GM21515 (cell line): ENCODE data around the gene CYP3A4.
A peak's percentile ranks its signal among the peaks of the same experiment; 100 is the strongest.
"Not testable (repeated sequence)": the region's sequence is repeated elsewhere in the genome, so short reads cannot be mapped to it uniquely, and the experiment has no call there.

Experiments
- ATAC-seq: cut with Tn5 transposase; IDR thresholded peaks from one replicate; pipeline ENCODE4 v1.9.1; 2021; ENCODE audit not compliant: unreplicated experiment

Gene CYP3A4

GRCh38 chr7:99793443-99793842 is 9.5 kb upstream of the CYP3A4 start:
- ATAC-seq, result no peak

DNA sequence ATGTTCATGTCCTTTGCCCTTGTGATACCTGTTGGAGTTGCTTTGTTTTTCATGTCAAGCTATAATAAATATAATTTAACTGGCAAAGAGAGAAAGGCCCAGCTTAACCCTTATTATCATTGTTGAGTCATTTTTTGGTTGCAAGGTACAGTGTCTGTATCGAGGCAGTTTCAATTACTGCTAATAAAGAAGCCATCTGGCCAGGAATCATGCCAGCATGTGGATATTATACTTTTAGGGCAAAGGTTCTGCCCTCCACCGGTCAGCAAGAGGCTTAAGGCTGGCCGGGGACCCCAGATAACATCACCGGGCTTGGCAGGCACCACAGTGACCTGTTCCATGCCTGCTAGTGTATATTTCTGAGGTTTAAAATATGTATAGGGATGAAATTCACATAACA is 9.0 kb upstream of the CYP3A4 start:
- no peak for ATAC-seq

GRCh38 chr7:99791667-99792369 is 7.8 kb upstream of the CYP3A4 start:
- ATAC-seq, result no peak

DNA sequence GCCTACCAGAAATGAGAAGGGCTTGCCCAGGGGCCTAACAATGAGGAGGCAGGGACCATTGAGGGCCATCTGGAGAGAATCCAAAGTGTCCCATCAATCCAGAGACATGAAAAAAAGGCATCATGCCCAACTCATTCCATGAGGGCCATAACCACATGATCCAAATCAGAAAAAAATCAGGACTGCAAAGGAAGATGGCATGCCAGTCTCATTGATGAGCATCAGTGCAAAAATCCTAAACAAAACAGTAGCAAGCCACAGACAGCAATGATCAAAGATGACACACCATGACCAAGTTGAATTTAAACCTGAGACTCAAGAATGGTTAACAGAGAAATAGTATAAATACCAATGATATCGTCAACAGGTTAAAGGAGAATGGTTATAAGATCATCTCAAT is 7.0 kb upstream of the CYP3A4 start:
- no peak for ATAC-seq

GRCh38 chr7:99790407-99790806 is 6.4 kb upstream of the CYP3A4 start:
- no peak for ATAC-seq

DNA sequence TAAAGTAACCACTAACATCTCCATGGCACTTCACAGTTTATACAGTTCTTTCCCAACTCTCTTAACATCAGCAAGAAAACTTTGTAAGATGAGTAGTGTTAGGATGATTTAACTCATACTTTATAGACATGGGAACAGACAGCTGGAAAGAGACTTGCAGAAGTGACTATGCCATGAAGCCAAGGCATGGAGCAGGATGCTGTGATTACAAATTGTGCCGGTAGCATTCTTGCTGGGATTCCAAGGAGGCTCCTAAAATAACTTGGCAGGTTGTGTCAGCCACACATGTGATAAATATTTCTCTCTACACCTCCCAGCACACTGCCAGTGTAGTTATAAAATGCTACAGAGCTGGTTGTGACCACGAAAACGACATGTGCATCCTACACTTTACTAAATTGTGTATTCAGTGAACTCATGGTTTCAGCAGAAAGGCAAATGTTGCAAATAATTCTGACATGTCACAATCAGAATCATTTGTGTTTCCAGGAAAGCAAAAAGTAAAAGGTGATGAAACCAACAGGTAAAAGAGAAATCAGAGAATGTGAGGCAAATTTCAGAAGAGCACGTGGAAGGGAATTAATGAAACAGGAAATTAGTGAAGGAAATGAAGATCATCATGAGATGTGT is 5.6 kb upstream of the CYP3A4 start:
- ATAC-seq, result no peak

GRCh38 chr7:99788554-99788953 is 4.6 kb upstream of the CYP3A4 start:
- no peak for ATAC-seq

DNA sequence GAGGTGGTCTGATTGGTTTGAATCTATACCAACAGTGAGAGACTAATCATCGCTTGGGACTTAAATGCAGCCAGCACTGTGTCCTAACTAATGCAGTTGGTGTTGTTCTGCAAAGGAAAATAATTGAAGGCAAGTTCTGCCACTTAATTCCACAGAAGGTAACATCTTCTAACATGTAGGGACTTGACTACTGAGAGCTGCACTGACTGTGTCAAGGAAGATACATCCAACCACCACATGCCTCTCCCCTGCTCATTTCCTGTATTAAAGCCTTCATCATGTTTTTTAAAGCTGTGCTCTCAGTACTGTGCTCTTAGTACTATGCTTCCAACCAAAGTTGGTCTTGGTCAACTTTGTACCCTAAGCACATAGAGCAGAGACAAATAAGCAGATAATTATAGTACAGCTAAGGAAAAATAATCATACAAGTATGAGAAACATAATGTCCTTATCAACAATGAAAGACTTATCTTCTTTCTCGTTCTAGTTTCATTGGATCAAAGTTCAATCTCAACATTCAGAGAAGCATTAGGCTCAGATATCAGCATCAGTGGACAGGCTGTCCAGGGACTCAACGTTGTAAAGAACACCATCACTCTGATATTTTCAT is 2.8 kb upstream of the CYP3A4 start:
- no peak for ATAC-seq

DNA sequence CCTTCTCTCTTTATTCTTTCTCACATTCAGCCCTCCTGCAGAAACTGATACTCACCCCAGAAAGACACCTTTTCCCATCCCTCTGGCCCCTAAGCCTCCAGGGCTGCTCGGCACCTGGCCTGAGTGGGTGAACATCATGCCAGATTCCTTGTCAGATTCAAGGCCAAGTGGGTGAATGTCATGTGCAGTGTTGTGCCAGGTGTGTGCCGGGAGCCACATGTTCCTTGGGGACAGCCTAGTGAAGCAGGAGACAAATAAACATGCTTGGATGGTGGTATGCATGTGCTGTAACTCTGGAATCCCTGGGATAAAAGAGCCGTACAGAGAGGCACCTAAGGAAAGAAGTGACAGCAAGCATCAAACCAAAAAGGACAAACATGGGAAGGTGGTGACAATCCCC is 1.7 kb upstream of the CYP3A4 start:
- ATAC-seq, result not testable (repeated sequence)

GRCh38 chr7:99782012-99782953 is 1.7 kb downstream of the CYP3A4 start:
- no peak for ATAC-seq

DNA sequence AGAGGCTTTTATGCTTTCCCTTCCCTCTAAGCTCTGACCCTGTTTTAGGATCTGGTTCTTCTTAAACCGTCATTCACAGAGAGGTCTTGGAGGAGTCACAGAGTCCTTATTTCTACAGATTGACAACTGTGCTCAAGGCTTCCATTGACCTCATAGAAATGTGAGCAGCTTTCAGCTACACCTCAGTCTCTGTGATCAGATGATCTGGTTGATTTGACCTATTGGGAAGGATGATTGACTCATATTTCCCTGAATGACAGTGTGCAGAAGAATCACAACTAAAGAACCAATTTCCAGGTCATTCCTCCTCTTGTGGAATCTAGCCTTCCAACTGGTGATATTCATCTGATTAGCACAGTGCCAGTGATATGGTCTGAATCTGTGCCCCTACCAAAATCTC is 3.4 kb downstream of the CYP3A4 start:
- no peak for ATAC-seq

DNA sequence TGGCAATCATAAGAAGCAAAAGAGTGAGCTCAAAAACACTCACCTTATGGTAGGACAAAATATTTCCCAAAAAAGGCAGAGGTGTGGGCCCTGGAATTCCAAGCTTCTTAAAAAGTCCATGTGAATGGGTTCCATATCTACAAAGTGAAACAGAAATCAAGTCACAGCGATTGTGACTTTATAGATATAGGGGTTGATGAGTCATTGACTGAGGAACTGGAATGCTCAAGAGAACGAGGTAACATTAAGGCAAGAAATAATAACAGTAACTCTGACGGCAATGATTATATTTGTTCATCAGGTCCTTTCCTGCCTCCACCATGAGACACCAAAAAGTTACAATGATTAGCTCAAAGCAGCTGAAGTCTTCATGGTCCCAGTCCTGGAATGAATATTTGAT is 4.0 kb downstream of the CYP3A4 start:
- no peak for ATAC-seq

GRCh38 chr7:99778880-99779279 is 5.1 kb downstream of the CYP3A4 start:
- no peak for ATAC-seq

GRCh38 chr7:99773395-99773794 is 10.6 kb downstream of the CYP3A4 start:
- not testable (repeated sequence) for ATAC-seq

DNA sequence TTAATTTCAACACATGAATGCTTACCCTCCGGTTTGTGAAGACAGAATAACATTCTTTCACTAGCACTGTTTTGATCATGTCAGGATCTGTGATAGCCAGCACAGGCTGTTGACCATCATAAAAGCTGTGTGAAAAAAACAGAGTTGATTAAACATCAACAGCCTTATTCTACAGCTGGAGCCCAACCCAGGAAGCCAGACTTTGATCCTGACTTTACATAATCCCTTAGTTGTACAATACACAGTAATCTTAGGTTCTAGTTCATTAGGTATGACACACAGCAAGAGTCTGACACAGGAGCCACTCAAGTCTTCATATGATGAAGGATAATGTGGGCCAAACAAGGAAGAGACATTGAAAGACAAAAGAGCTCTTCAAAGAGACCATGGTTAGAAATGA is 11.4 kb downstream of the CYP3A4 start:
- ATAC-seq, result no peak

GRCh38 chr7:99769494-99769893 is 14.5 kb downstream of the CYP3A4 start:
- ATAC-seq, result not testable (repeated sequence)

- no peak for ATAC-seq
These were observed 15.5 kb downstream of the CYP3A4 start for GRCh38 chr7:99768471-99768870.

GRCh38 chr7:99767662-99768061 is 16.3 kb downstream of the CYP3A4 start:
- ATAC-seq, result peak; percentile 72

DNA sequence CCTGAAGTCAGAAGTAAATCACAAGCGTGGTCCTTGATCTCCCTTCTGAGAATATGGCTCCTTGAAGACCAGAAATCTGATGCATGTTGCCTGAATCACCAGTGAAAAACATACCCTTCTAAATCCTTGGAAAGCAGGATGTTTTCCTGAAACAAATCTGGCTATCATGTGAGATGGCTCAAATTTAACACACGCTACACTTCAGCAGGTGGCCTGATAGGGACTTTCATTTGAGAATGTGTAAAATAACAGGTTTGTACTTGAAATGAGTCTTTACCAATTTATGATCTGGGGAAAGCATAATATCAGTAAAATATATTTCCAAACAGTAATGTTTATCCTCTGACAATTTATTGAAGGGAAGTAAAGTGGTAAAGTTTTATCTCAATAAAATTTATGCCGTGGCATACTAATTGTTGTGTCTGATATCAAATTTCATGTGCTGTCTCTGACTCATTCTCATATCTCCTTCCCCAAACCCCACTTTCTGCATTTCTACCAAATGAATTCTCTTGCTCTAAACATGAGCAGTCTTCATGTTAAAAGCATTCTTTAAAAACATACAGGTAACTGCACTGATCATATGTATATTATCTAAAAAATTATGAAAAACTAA is 17.4 kb downstream of the CYP3A4 start:
- no peak for ATAC-seq

GRCh38 chr7:99764478-99764877 is 19.5 kb downstream of the CYP3A4 start:
- ATAC-seq, result no peak
